PFSK-1 (cell line): ENCODE data around the gene CNOT4.

ENCODE experiments used
- FOXP2 ChIP-seq: optimal IDR thresholded peaks from 2 replicates; pipeline ENCODE3; 2011; ENCODE audit warnings: borderline replicate concordance, control low read depth, inconsistent platforms; ENCODE audit not compliant: insufficient read depth; ENCODE audit errors: extremely low read length, extremely low read depth
- POLR2AphosphoS5 ChIP-seq: IDR thresholded peaks from 2 replicates; pipeline ENCODE4 v1.6.1; 2012; ENCODE audit warnings: low read depth, mild to moderate bottlenecking, control low read depth, low read length, moderate library complexity
- REST ChIP-seq, 2 experiments: IDR thresholded peaks; 2 replicates each; pipeline versions ENCODE4 v1.6.1 to v1.8.0; 2011 to 2012; ENCODE audit warnings: low read depth in 2 of 2, low read length in 2 of 2, control low read depth in 1 of 2, inconsistent platforms in 1 of 2, mild to moderate bottlenecking in 1 of 2, moderate library complexity in 1 of 2; ENCODE audit not compliant: insufficient read depth in 1 of 2
- SIN3A ChIP-seq: IDR thresholded peaks from 2 replicates; pipeline ENCODE4 v1.6.1; 2012; ENCODE audit warnings: mild to moderate bottlenecking, low read length, moderate library complexity, borderline replicate concordance; ENCODE audit not compliant: insufficient read depth
- TAF1 ChIP-seq: IDR thresholded peaks from 2 replicates; pipeline ENCODE4 v1.6.1; 2012; ENCODE audit warnings: low read length, control low read depth, borderline replicate concordance; ENCODE audit not compliant: insufficient read depth

- no peak for TF ChIP-seq POLR2AphosphoS5
- no peak for TF ChIP-seq TAF1
- no peak for TF ChIP-seq SIN3A
- TF ChIP-seq REST (IDR thresholded peaks at IDR 0.05; ENCODE audit: insufficient read depth in 1 of 2, low read depth in 2 of 2, low read length in 2 of 2) = no peak
- TF ChIP-seq FOXP2 = no peak
Measured at GRCh38 chr7:135405969-135406368, 103.9 kb downstream of the CNOT4 start.
